LNCaP clone FGC (cell line): ENCODE measurements around the gene RUNX3.
A peak's percentile ranks its signal among the peaks of the same experiment; 100 is the strongest.
"Not testable (repeated sequence)": the region's sequence is repeated elsewhere in the genome, so short reads cannot be mapped to it uniquely, and the experiment has no call there.

Experiments used
- DNase-seq: peaks from one replicate; pipeline ENCODE4 v3.0.0-alpha.2; 2011; ENCODE audit warnings: low read depth
- H3K4me3 ChIP-seq: 2 replicates; pipeline ENCODE4 v1.5.1; 2011; ENCODE audit warnings: mild to moderate bottlenecking, low read depth, low read length, control low read depth
- CTCF ChIP-seq: IDR thresholded peaks from 2 replicates; pipeline ENCODE4 v1.5.1; 2012; ENCODE audit warnings: mild to moderate bottlenecking; ENCODE audit not compliant: control insufficient read depth, insufficient read depth; ENCODE audit errors: extremely low read depth

RUNX3 gene

GRCh38 chr1:24895511-24895910 lies 34.6 kb downstream of the RUNX3 start:
- TF ChIP-seq CTCF = no peak
- no peak for DNase-seq
- H3K4me3 ChIP-seq = no peak overlapping the region

DNA sequence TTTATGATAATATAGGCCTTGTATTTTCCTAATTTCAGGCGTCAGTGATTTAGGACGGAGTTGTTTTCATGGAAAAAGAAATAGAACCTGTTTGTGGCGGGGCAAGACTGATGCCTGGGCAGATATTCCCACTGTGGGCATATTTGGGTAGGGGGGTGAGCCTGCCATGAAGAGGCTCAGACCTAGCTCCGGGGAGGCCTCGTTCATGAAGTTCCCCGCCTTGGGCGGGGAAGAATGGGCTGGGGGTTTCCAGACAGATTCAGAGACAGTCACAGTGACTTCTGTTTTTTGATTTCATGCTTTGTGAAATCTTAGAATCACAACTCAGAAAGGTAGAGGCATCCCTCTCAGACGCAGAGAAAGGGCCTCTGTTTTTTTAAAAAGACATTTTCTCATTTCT lies 36.1 kb downstream of the RUNX3 start:
- no peak overlapping the region for H3K4me3 ChIP-seq
- TF ChIP-seq CTCF = no peak
- DNase-seq = no peak

GRCh38 chr1:24893431-24893830 lies 36.6 kb downstream of the RUNX3 start:
- TF ChIP-seq CTCF = no peak
- H3K4me3 ChIP-seq = no peak overlapping the region
- DNase-seq = peak; percentile 33

- no peak for DNase-seq
- TF ChIP-seq CTCF = no peak
These were observed 37.6 kb downstream of the RUNX3 start for GRCh38 chr1:24892188-24893153.

DNA sequence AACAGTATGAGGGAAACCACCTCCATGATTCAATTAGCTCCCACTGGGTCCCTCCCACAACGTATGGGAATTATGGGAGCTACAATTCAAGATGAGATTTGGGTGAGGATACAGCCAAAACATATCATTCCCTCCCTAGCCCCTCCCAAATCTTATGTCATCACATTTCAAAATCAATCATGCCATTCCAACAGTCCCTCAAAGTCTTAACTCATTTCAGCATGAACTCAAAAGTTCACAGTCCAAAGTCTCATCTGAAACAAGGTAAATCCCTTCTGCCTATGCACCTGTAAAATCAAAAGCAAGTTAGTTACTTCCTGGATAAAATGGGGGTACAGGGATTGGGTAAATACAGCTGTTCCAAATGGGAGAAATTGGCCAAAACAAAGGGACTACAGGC lies 38.7 kb downstream of the RUNX3 start:
- DNase-seq, H3K4me3 ChIP-seq: not testable (repeated sequence)

More at GRCh38 chr1:24892188-24893153, 37.6 kb downstream of the RUNX3 start:
- H3K4me3 ChIP-seq = no peak overlapping the region

DNA sequence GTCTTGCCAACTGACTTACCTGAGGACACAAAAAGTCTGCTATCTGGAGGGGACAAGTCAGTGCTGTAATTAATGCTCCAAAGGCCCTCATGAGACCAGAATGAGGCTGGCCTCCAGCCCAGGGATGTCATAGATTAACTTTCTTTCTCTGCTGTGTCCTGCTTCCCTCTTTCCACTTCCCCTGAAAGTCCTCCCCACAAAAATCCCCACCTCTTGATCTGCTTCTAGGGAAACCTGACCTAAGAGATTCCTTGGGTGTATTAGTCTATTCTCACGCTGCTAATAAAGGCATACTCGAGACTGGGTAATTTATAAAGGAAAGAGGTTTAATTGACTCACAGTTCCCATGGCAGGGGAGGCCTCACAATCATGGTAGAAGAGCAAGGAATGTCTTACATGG lies 39.2 kb downstream of the RUNX3 start:
- no peak for DNase-seq
- no peak for TF ChIP-seq CTCF
- no peak overlapping the region for H3K4me3 ChIP-seq

GRCh38 chr1:24888971-24889676 lies 41.0 kb downstream of the RUNX3 start:
- H3K4me3 ChIP-seq = no peak overlapping the region
- no peak for TF ChIP-seq CTCF
- DNase-seq = no peak
